Inflammatory macrophage treated with lipopolysaccharide for 4 hours (primary cell): ENCODE results near the gene CCDC174.

Source experiments
- DNase-seq: peaks from one replicate; pipeline ENCODE4 v3.0.0-alpha.2; 2020

CCDC174 gene

DNA sequence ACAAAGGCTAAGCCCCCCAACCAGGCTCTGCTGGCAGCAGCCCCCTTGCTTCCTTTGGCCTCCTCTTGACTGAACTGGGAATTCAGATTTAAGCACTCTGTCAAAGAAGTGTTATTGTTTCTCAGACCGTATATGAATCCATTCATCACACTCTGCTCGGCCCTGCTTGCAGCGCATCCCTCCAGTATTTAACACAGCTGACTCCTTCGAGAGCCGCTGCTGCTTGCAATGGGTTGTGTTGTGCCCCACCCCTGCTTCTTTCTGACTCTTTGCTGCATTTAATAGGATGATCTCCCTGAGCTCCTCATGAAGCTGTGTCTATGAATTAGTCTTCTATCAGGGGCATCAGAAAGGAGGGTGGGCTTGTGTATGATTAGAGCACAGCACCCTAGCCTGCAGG, 54.5 kb downstream of the CCDC174 start:
- no peak for DNase-seq

DNA sequence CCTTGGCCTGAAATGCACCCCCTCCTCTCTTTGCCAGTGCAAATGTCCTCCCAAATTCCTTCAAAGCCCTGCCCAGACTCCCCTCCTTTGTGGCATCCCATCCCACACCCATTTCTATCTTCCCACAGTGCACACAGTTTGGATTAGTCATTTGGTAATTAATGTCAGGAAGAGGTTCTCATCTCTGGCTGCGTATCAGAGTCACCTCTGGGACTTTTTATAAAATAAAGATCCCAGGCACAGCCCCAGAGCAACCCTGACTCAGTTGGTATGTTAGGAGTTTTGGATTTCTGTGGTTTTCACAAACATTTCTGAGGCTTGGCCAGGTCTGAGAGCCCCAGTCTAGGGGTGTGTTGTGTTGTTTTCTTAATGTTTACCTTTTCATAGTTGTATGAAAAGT, 65.0 kb downstream of the CCDC174 start:
- no peak for DNase-seq

DNA sequence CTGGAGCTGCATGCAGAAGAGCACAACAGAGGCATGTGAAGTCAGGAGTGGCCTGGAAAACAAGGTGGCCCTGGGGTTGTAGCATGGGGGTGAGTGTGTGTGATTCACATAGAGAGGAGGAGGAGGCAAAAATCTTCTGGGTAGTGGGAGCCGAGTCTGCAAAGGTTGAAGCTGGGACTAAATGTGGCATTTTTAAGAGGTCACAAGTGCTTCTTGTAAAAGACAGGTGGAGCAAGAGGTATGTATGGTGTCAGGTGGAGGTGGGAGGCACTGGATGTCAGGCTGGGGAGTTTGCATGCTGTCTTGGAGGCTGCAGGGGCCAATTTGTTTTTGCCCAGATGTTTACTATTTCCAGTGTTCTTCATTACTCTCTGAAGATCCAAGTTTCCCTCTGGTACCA, 65.7 kb downstream of the CCDC174 start:
- DNase-seq = no peak

DNA sequence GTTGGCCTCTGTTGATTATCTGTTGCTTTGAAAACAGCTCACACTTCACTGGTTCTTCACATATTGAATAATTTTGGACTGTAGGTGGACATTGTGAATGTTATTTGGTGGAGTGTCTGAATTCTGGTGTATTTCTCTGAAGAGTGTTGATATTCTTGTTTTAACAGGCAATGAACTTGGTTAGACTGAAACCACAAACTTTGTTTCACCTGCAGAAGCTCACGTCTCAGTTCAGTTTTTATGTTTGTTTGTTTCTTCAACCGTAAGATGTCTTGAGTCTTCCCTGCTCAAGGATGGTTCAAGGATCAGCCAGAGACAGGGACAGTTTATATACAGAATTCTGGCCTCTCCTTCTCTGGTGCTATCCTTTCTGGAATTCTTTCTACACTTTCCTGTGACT, 67.0 kb downstream of the CCDC174 start:
- no peak for DNase-seq

DNA sequence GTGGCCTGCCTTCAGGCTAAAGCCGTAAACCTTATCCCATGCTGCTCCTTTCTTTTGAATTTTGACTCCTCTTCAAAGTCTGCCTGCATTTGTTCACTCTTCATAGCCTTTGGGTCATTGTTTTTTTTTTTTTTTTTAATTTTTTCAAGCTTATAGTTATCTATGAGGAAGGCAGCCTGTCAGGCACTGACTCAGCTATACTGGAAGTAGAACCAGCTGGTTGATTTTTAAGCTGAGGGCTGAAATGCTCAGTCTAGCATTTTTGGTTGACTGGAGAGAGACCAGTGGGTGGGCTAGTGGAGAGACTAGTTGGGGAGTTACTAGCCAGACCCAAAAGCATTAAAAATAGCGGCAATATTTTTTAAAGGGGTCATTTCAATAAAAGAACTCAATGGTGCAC, 67.4 kb downstream of the CCDC174 start:
- no peak for DNase-seq

DNA sequence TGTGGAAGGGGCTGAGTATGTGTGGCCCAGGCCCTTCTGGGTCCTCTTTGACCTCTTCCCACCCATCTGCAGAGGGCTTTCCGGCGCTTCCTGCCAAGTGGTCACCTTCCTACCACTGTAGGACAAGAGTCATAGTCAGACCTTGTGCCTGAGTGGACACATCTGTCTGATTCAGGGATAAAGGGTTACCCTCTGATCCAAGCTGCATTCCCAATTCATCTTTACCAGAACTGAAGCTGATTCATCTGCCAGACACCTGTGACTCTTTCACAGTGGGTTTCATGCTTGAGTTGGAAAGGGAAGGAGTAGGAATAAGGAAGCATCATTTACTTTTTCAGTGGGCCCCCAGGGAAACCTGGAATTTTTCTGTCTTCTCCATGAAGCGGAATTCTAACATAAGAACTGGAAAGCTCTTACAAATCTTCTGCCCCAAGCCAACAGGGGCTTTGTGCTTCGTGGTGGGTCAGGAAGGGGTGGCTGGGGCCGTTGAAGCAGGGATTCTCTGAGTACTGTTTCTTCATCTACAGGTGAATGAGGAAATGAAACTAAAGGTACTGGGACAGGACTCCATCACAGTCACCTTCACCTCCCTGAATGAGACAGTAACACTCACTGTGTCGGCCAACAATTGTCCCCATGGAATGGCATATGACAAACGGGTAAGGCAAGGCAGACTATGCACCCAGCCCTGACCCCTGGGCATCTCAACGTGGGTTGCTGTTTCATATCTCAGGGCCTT, 69.7 kb downstream of the CCDC174 start:
- DNase-seq = no peak
